ENCODE measurements around the gene PRKRA.
A peak's percentile ranks its signal among the peaks of the same experiment; 100 is the strongest.
"Not testable (repeated sequence)": the region's sequence is repeated elsewhere in the genome, so short reads cannot be mapped to it uniquely, and the experiment has no call there.

The PRKRA gene

GRCh38 chr2:178455947-178456346, 5.0 kb upstream of the PRKRA start:
- no peak for DNase-seq

GRCh38 chr2:178452870-178453269, 1.9 kb upstream of the PRKRA start:
- DNase-seq, result no peak

- no peak for DNase-seq
Measured at GRCh38 chr2:178452334-178452733, 1.4 kb upstream of the PRKRA start.

GRCh38 chr2:178450524-178450773, 526 bp downstream of the PRKRA start:
- no peak for DNase-seq

GRCh38 chr2:178449700-178450523, 1.1 kb downstream of the PRKRA start:
- DNase-seq, result peak; percentile 54

GRCh38 chr2:178448968-178449661, 1.9 kb downstream of the PRKRA start:
- DNase-seq, result no peak

- no peak for DNase-seq
Measured at GRCh38 chr2:178441426-178441825, 9.5 kb downstream of the PRKRA start.

GRCh38 chr2:178436662-178437061, 14.3 kb downstream of the PRKRA start:
- no peak for DNase-seq

- DNase-seq, result no peak
Measured at GRCh38 chr2:178429336-178429735, 21.6 kb downstream of the PRKRA start.

- DNase-seq, result no peak
Measured at GRCh38 chr2:178428396-178428806, 22.6 kb downstream of the PRKRA start.

- DNase-seq, result no peak
Measured at GRCh38 chr2:178427458-178427857, 23.5 kb downstream of the PRKRA start.

GRCh38 chr2:178426388-178426787, 24.6 kb downstream of the PRKRA start:
- DNase-seq, result no peak

- DNase-seq, result no peak
Measured at GRCh38 chr2:178425255-178425827, 25.6 kb downstream of the PRKRA start.

GRCh38 chr2:178423746-178424145, 27.2 kb downstream of the PRKRA start:
- not testable (repeated sequence) for DNase-seq

- DNase-seq, result no peak
Measured at GRCh38 chr2:178422097-178422496, 28.9 kb downstream of the PRKRA start.

GRCh38 chr2:178420463-178420999, 30.4 kb downstream of the PRKRA start:
- no peak for DNase-seq

GRCh38 chr2:178419123-178419522, 31.9 kb downstream of the PRKRA start:
- peak; percentile 9 for DNase-seq

- no peak for DNase-seq
Measured at GRCh38 chr2:178418426-178418825, 32.5 kb downstream of the PRKRA start.

GRCh38 chr2:178417916-178418315, 33.1 kb downstream of the PRKRA start:
- DNase-seq, result no peak

GRCh38 chr2:178415979-178416378, 35.0 kb downstream of the PRKRA start:
- DNase-seq, result no peak

GRCh38 chr2:178414266-178415247, 36.4 kb downstream of the PRKRA start:
- peak; percentile 89 for DNase-seq

GRCh38 chr2:178413472-178414265, 37.3 kb downstream of the PRKRA start:
- DNase-seq, result peak; percentile 80

Measured in NCI-H774 (cell line).